DND-41 (cell line): Measurements from ENCODE around the gene NAV1.

Experiments
- ATAC-seq: fragments of 200-7000 bp; cut with Tn5 transposase; 3 replicates; pipeline ENCODE4 v1.9.1; 2021; ENCODE audit warnings: low read depth; ENCODE audit not compliant: insufficient read depth
- DNase-seq: peaks from one replicate; pipeline ENCODE4 v3.0.0-alpha.2; 2020
- H2AFZ ChIP-seq: 2 replicates; pipeline ENCODE4 v1.6.0; 2012; ENCODE audit warnings: low read depth, low read length
- H3K27ac ChIP-seq: 2 replicates; pipeline ENCODE4 v1.5.1; 2012; ENCODE audit warnings: low read length, inconsistent platforms
- H3K27me3 ChIP-seq: fragments of 200-600 bp; sonication (generic); 2 replicates; pipeline ENCODE4 v1.6.0; 2012; ENCODE audit warnings: low read length, mild to moderate bottlenecking, inconsistent platforms; ENCODE audit not compliant: insufficient read depth, poor library complexity
- H3K36me3 ChIP-seq: 2 replicates; pipeline ENCODE4 v1.5.1; 2012; ENCODE audit warnings: low read length, inconsistent platforms; ENCODE audit not compliant: insufficient read depth
- H3K4me1 ChIP-seq: 2 replicates; pipeline ENCODE4 v1.5.1; 2012; ENCODE audit warnings: mild to moderate bottlenecking, low read length; ENCODE audit not compliant: insufficient read depth
- H3K4me2 ChIP-seq: 2 replicates; pipeline ENCODE4 v1.6.0; 2012; ENCODE audit warnings: mild to moderate bottlenecking, moderate library complexity, low read length, inconsistent platforms; ENCODE audit not compliant: insufficient read depth
- H3K4me3 ChIP-seq, 2 experiments: fragments of 200-600 bp in 1 of 2; shearing (Covaris generic) in 1 of 2; 2 replicates each; pipeline ENCODE4 v1.5.1; 2012 to 2016; ENCODE audit warnings: inconsistent platforms in 2 of 2, low read length in 2 of 2, mild to moderate bottlenecking in 2 of 2, low read depth in 1 of 2, moderate library complexity in 1 of 2
- H3K79me2 ChIP-seq: 2 replicates; pipeline ENCODE4 v1.6.0; 2012; ENCODE audit warnings: low read length, inconsistent platforms; ENCODE audit not compliant: insufficient read depth
- H3K9ac ChIP-seq: 2 replicates; pipeline ENCODE4 v1.6.0; 2012; ENCODE audit warnings: low read depth, mild to moderate bottlenecking, inconsistent platforms, low read length, moderate library complexity
- H3K9me3 ChIP-seq: 2 replicates; pipeline ENCODE4 v1.5.1; 2012; ENCODE audit warnings: low read length, moderate library complexity, mild to moderate bottlenecking, inconsistent platforms; ENCODE audit not compliant: insufficient read depth, severe bottlenecking
- H4K20me1 ChIP-seq: 2 replicates; pipeline ENCODE4 v1.6.0; 2012; ENCODE audit warnings: low read length; ENCODE audit not compliant: insufficient read depth
- EZH2 ChIP-seq: IDR thresholded peaks from 3 replicates; pipeline ENCODE4 v1.6.1; 2012; ENCODE audit warnings: borderline replicate concordance, low read depth, mild to moderate bottlenecking, moderate library complexity, low read length, inconsistent platforms; ENCODE audit not compliant: severe bottlenecking
- TF ChIP-seq, protein P1 (sequence below): IDR thresholded peaks from 2 replicates; pipeline ENCODE4 v1.5.1; 2012; ENCODE audit warnings: borderline replicate concordance, low read length, moderate library complexity, mild to moderate bottlenecking; ENCODE audit not compliant: poor library complexity, severe bottlenecking; ENCODE audit errors: extremely low read depth

The NAV1 gene

DNA sequence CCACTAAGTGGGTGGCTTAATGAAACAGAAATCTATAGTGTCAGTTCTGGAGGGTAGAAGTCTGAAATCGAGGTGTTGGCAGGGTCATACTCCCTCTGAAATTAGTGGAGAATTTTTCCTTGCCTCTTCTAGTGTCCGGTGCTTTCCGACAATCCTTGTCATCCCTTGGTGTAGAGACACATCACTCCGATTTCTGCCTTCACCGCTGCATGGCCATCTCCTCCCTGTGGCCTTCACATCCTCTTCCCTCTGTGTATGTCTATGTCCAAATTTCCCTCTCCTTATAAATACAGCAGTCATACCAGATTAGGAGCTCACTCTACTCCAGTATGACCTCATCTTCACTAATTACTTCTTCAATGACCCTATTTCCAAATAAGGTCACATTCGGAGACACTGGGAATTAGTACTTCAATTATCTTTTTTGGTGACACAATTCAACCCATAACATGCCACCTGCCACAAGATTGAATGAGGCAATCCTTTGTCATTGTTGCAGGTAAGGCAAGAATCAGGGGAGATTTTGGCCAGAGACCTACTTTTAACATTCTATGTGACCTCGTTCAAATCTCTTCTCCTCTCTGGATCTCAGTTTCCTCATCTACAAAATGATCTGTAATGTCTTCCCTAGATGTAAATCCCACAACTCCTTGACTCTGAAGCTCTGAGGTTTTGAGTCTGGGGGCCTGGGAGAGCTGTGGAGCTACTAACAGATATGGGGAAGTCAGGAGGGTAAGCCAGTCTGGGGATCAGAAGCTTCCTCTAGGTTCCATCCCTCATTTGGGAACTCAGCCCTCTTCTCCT is 16.1 kb downstream of the NAV1 start:
- Histone ChIP-seq H4K20me1 (0 out of 2 replicates have a peak, but pooled peaks cover 3% of the 10 kb centered on the region), H3K27ac (no peak overlapping the region), H3K36me3 (no peaks in the 10 kb centered on the region), H3K4me1 (peaks cover 4% of the 10 kb centered on the region; the same call in 1 of the 2 replicates), H2AFZ (no peak overlapping the region), H3K4me3 (no peak overlapping the region), H3K4me2 (no peak overlapping the region), H3K9me3 (no peaks in the 10 kb centered on the region), H3K27me3 (peaks cover 4% of the 10 kb centered on the region), H3K9ac (no peak overlapping the region), H3K79me2 (no peaks in the 10 kb centered on the region)
- ATAC-seq: no peak
- no peak for DNase-seq
- no peak for TF ChIP-seq EZH2
- TF ChIP-seq, protein P1, sequence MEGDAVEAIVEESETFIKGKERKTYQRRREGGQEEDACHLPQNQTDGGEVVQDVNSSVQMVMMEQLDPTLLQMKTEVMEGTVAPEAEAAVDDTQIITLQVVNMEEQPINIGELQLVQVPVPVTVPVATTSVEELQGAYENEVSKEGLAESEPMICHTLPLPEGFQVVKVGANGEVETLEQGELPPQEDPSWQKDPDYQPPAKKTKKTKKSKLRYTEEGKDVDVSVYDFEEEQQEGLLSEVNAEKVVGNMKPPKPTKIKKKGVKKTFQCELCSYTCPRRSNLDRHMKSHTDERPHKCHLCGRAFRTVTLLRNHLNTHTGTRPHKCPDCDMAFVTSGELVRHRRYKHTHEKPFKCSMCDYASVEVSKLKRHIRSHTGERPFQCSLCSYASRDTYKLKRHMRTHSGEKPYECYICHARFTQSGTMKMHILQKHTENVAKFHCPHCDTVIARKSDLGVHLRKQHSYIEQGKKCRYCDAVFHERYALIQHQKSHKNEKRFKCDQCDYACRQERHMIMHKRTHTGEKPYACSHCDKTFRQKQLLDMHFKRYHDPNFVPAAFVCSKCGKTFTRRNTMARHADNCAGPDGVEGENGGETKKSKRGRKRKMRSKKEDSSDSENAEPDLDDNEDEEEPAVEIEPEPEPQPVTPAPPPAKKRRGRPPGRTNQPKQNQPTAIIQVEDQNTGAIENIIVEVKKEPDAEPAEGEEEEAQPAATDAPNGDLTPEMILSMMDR: no peak

- Histone ChIP-seq H3K79me2 (no peaks in the 10 kb centered on the region), H3K27me3 (peaks cover 4% of the 10 kb centered on the region), H3K4me3 (no peak overlapping the region), H3K9ac (no peak overlapping the region), H3K36me3 (no peaks in the 10 kb centered on the region), H3K9me3 (no peaks in the 10 kb centered on the region), H4K20me1 (0 out of 2 replicates have a peak, but pooled peaks cover 3% of the 10 kb centered on the region), H2AFZ (no peak overlapping the region), H3K4me1 (peaks cover 4% of the 10 kb centered on the region; the same call in 1 of the 2 replicates), H3K27ac (no peak overlapping the region), H3K4me2 (no peak overlapping the region)
- no peak for DNase-seq
- ATAC-seq: no peak
- TF ChIP-seq EZH2: no peak
- TF ChIP-seq, protein P1: no peak
Measured at GRCh38 chr1:201555593-201555945, 16.6 kb downstream of the NAV1 start.

DNA sequence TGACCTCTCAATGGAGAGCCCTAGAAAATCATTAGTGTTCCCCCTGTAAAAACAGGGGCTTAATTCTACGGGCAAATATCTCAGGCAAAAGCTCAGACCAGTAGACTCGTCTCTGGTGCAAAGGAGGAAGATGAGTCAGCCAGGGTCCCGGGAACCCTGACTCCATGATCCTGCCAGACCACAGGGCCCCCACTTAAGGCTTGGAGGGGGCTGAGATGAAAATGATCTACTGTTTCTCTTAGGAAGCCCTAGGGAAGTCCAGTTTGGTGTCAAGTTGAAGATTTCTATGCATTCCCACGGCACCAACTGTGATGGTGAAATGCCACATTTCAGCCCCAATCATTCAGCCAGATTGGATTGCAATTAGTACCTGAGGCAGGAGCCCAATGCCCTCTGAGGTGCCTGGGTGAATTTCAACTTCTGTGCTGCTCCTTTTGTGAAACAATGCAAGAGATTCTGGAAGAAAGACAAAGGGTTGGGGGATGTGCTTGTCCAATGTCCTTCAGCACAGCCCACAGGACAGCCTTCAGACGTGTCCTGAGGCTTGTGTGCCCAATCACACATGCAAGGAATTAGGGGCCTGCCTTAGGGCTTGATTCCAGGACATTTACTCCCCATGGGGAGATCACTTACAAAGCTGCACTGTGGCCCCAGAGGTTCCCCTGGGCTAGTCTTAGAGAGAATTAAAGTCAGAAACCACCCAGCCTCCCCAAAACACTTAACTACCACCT is 18.1 kb downstream of the NAV1 start:
- Histone ChIP-seq H3K36me3 (no peaks in the 10 kb centered on the region), H3K4me3 (no peak overlapping the region), H4K20me1 (0 out of 2 replicates have a peak, but pooled peaks cover 3% of the 10 kb centered on the region), H3K27ac (no peak overlapping the region), H3K9me3 (no peaks in the 10 kb centered on the region), H3K79me2 (no peaks in the 10 kb centered on the region), H3K27me3 (peaks cover 4% of the 10 kb centered on the region), H2AFZ (no peak overlapping the region), H3K9ac (no peak overlapping the region), H3K4me2 (no peak overlapping the region), H3K4me1 (peaks cover 4% of the 10 kb centered on the region; the same call in 1 of the 2 replicates)
- TF ChIP-seq EZH2: no peak
- TF ChIP-seq, protein P1: no peak
- no peak for DNase-seq
- ATAC-seq: no peak
